WI38 (cell line): ENCODE measurements around the gene DGKD.

Experiments
- H3K4me3 ChIP-seq: 2 replicates; pipeline ENCODE4 v1.5.1; 2011; ENCODE audit warnings: low read depth, mild to moderate bottlenecking, control low read depth, low read length
- CTCF ChIP-seq: IDR thresholded peaks from 2 replicates; pipeline ENCODE4 v1.5.1; 2012; ENCODE audit warnings: low read depth, mild to moderate bottlenecking, control low read depth, low read length

DGKD gene

GRCh38 chr2:233430651-233431050, 76.4 kb downstream of the DGKD start:
- H3K4me3 ChIP-seq: no peak overlapping the region
- no peak for TF ChIP-seq CTCF

- no peak for TF ChIP-seq CTCF
- no peak overlapping the region for H3K4me3 ChIP-seq
Observed at GRCh38 chr2:233433029-233433428, 78.7 kb downstream of the DGKD start.

GRCh38 chr2:233433794-233434193, 79.5 kb downstream of the DGKD start:
- TF ChIP-seq CTCF: no peak
- no peak overlapping the region for H3K4me3 ChIP-seq

GRCh38 chr2:233434666-233435330, 80.5 kb downstream of the DGKD start:
- no peak overlapping the region for H3K4me3 ChIP-seq
- TF ChIP-seq CTCF: no peak

- no peak for TF ChIP-seq CTCF
- no peak overlapping the region for H3K4me3 ChIP-seq
Observed at GRCh38 chr2:233435436-233436190, 81.3 kb downstream of the DGKD start.

GRCh38 chr2:233436191-233436581, 81.9 kb downstream of the DGKD start:
- no peak for TF ChIP-seq CTCF
- H3K4me3 ChIP-seq: no peak overlapping the region

- TF ChIP-seq CTCF: no peak
Observed at GRCh38 chr2:233436691-233437438, 82.6 kb downstream of the DGKD start.

More at GRCh38 chr2:233436691-233437438, 82.6 kb downstream of the DGKD start:
- no peak overlapping the region for H3K4me3 ChIP-seq
